Esophagus muscularis mucosa (tissue), 4 donors: Measurements from ENCODE around the gene FOSL2.

Experiments used
- CTCF ChIP-seq, 3 experiments: fragments of 200-600 bp in 2 of 3; fragments of 450-650 bp in 1 of 3; sonication (generic) in 2 of 3; IDR thresholded peaks; one replicate each; pipeline ENCODE4 v1.5.1; 2017 to 2019; ENCODE audit warnings: antibody characterized with exemption in 3 of 3, mild to moderate bottlenecking in 2 of 3, moderate library complexity in 1 of 3
- EP300 ChIP-seq: sonication (generic); formaldehyde crosslinking; IDR thresholded peaks from one replicate; pipeline ENCODE4 v1.6.1; 2017; ENCODE audit warnings: antibody characterized with exemption
- POLR2A ChIP-seq: fragments of 450-650 bp; IDR thresholded peaks from one replicate; pipeline ENCODE4 v1.6.1; 2017; ENCODE audit warnings: antibody characterized with exemption, moderate library complexity, mild to moderate bottlenecking, low read depth
- POLR2AphosphoS5 ChIP-seq, 2 donors: sonication (generic); formaldehyde crosslinking; IDR thresholded peaks; one replicate each; pipeline ENCODE4 v1.6.1; 2017; ENCODE audit warnings: antibody characterized with exemption in 2 of 2

- TF ChIP-seq POLR2AphosphoS5 (IDR thresholded peaks at IDR 0.05) (no peak), CTCF (IDR thresholded peaks at IDR 0.05) (no peak), EP300 (no peak), POLR2A (no peak)
Measured at GRCh38 chr2:28436525-28437051, 43.9 kb downstream of the FOSL2 start.
